Measurements from ENCODE around the gene MYO18B.

Gene MYO18B

DNA sequence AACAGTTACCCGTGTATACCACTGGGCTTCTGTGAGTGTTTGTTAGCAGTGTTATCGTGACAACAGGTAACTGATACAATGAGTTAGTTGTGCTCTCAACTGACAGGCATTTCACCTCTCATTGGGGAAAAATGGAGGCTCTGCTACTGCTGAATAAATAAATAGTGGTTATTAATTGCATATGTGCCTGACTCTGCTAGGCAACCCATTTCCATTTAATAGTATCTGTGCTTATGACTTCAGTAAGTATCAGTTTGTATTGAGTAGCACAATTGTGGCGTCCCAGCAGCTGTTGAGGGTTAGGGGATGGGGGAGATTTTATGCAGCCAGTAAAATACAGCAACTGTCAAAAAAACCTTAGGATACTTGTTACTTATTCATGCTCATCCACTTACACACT lies 303.9 kb downstream of the MYO18B start:
- Mint-ChIP-seq H3K4me1 (ENCODE audit: low read depth) (no peaks in the 10 kb centered on the region), H3K27ac (no peak overlapping the region), H3K36me3 (no peaks in the 10 kb centered on the region)

DNA sequence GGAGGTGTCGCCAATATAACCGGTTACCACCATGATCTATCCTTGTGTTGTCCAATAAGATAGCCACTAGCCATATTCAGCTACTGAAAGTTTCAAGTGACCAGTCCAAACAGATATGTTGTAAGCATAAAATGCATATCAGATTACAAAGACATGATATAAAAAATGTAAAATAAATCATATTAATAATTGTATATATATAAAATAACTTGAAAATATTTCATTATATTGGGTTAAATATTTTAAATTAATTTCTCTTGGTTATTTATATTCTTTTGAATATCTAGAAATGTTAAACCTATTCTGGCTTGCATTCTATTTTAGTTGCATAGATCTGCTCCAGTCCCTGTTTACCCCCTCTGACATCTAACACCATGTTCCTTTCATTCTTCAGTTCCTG lies 305.5 kb downstream of the MYO18B start:
- Mint-ChIP-seq H3K9me3 (ENCODE audit: low read depth) (no peaks in the 10 kb centered on the region), H3K36me3 (no peaks in the 10 kb centered on the region), H3K27ac (no peak overlapping the region), H3K27me3 (peaks cover 15% of the 10 kb centered on the region), H3K4me1 (ENCODE audit: low read depth) (no peaks in the 10 kb centered on the region), H3K4me3 (no peak overlapping the region)

More for the DNA sequence above, 303.9 kb downstream of the MYO18B start:
- Mint-ChIP-seq H3K27me3 (peaks cover 7% of the 10 kb centered on the region), H3K4me3 (no peak overlapping the region), H3K9me3 (ENCODE audit: low read depth) (no peaks in the 10 kb centered on the region)

DNA sequence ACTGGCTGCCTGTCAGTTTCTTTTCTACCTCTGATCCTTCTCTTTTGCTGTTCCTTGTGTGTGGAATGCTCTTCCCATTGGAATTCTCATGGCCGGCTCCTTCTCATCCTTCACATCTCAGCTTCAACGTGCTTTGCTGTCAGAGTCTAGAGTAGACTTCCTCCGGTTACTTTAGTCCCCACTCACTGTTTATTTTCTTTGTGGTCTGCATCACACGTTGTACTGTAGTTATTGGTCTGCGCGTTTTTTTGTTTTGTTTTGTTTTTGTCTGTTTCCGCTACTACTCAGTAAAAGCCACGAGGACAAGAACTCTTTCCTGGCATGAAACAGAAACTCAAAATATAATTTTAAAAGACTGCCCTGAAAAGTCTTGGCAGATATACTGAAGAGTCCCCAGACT lies 305.9 kb downstream of the MYO18B start:
- no peak overlapping the region for H3K4me3 Mint-ChIP-seq
- no peak overlapping the region for H3K27ac Mint-ChIP-seq
- no peaks in the 10 kb centered on the region for H3K36me3 Mint-ChIP-seq
- H3K4me1 Mint-ChIP-seq (ENCODE audit: low read depth) = no peaks in the 10 kb centered on the region
- no peaks in the 10 kb centered on the region for H3K9me3 Mint-ChIP-seq (ENCODE audit: low read depth)
- H3K27me3 Mint-ChIP-seq = peaks cover 15% of the 10 kb centered on the region

DNA sequence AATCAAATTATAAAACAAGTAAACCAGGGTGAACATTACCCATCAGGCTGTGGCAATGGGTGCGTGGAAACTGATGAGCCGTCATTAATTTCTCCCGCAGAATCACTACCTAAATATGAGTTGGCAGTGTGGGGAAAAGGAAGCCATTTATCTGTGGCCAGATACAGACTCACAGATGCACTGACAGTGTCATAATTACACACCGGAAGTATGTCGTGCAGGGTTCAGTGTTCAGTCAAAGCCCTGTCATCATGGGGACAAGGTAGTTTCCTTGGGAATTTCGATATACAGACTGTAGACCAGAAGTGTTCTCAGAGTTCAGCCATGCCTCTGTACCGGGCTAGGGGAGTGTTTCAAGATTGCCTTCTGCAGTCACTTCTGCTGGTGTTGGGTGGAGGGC lies 308.1 kb downstream of the MYO18B start:
- Mint-ChIP-seq H3K4me1 (ENCODE audit: low read depth) (no peaks in the 10 kb centered on the region), H3K36me3 (no peaks in the 10 kb centered on the region), H3K4me3 (no peak overlapping the region), H3K9me3 (ENCODE audit: low read depth) (no peaks in the 10 kb centered on the region), H3K27ac (no peak overlapping the region), H3K27me3 (peaks cover 13% of the 10 kb centered on the region)

DNA sequence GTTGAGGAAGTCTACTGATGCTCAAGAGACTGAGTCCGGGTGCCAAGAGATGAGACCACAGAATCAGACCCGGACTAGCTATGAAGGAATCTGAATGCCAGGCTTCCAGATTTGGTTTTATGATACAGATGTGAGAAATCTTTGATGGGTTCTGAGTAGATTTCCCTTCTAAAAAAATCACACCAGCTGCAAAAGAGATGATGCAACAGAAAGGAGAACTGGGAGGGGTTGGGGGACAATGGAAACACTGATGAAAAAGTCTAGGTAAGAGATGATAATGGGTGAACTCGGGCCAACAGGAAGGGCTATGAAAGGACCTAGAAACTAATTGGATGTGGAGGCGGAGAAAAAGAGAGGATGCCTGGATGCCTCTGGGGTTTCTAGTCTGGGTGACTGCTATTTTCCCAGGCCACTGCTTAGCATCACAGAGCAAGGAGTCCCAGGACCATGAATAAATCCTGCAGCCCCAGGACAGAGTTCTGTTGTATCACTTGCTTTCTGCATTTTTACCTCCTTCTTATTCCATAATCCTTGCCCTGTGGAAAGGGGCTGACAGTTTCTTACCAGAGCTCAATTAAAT lies 311.8 kb downstream of the MYO18B start:
- H3K9me3 Mint-ChIP-seq (ENCODE audit: low read depth) = no peaks in the 10 kb centered on the region
- H3K27ac Mint-ChIP-seq = no peak overlapping the region
- peaks cover 12% of the 10 kb centered on the region for H3K27me3 Mint-ChIP-seq
- H3K4me1 Mint-ChIP-seq (ENCODE audit: low read depth) = no peaks in the 10 kb centered on the region
- no peaks in the 10 kb centered on the region for H3K36me3 Mint-ChIP-seq
- no peak overlapping the region for H3K4me3 Mint-ChIP-seq

DNA sequence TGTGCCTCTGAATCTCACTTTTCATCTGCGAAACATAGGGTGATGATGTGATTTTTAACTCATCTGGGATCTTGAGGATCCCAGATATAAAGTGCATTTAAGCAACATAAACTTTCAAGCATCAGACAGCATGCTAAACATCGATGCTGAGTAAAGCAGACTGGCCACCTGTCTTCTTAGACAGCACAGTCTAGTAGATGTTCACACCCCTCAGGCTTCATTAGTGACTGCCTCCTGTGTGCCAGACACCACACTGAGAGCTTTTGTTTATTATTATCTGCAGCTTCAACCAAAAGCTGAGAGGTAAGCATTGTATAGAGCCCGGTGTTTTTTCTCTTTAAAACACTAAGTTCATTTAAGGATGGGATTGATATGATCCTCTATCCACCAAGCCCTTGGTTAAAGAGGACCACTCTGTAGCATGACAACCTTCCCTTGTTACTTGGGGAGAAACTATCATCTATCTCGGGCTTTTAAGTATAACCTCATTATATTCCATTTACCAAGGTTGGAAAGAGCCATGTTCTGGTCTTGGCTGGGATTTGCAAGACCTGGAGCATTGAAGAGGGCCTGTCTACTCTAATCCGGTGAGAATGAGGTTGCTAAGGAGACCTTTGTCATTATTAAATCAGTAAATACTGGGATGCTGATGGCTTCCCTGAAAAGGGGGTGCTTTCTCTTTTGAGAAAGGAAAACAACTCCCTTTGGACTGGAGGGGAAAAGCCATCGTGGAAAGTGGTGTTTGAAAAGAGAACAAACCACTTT lies 313.0 kb downstream of the MYO18B start:
- no peaks in the 10 kb centered on the region for H3K36me3 Mint-ChIP-seq
- no peak overlapping the region for H3K27ac Mint-ChIP-seq
- no peaks in the 10 kb centered on the region for H3K9me3 Mint-ChIP-seq (ENCODE audit: low read depth)
- H3K4me1 Mint-ChIP-seq (ENCODE audit: low read depth) = no peaks in the 10 kb centered on the region
- no peak overlapping the region for H3K4me3 Mint-ChIP-seq
- H3K27me3 Mint-ChIP-seq = peaks cover 12% of the 10 kb centered on the region

DNA sequence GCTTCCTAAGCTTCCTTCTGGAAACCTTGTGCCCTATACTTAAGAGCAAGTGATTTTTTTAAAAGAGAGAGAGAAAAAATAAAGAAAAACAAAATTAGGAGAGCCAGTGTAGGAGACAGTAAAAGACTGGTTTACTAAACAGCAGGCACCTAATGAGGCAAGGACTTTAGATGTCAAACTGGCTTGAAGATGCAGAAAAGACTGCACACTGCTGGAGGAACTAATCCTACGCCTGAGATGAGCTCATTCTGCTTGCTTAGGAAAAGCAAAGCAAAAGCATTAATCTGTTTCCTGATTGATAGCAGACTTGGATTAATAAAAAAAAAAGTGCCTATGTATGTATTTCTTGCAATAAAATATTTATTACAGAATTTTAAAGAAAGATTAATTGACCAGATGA lies 313.7 kb downstream of the MYO18B start:
- H3K9me3 Mint-ChIP-seq (ENCODE audit: low read depth) = no peaks in the 10 kb centered on the region
- H3K36me3 Mint-ChIP-seq = no peaks in the 10 kb centered on the region
- no peak overlapping the region for H3K4me3 Mint-ChIP-seq
- no peaks in the 10 kb centered on the region for H3K4me1 Mint-ChIP-seq (ENCODE audit: low read depth)
- no peak overlapping the region for H3K27ac Mint-ChIP-seq
- H3K27me3 Mint-ChIP-seq = peaks cover 12% of the 10 kb centered on the region

DNA sequence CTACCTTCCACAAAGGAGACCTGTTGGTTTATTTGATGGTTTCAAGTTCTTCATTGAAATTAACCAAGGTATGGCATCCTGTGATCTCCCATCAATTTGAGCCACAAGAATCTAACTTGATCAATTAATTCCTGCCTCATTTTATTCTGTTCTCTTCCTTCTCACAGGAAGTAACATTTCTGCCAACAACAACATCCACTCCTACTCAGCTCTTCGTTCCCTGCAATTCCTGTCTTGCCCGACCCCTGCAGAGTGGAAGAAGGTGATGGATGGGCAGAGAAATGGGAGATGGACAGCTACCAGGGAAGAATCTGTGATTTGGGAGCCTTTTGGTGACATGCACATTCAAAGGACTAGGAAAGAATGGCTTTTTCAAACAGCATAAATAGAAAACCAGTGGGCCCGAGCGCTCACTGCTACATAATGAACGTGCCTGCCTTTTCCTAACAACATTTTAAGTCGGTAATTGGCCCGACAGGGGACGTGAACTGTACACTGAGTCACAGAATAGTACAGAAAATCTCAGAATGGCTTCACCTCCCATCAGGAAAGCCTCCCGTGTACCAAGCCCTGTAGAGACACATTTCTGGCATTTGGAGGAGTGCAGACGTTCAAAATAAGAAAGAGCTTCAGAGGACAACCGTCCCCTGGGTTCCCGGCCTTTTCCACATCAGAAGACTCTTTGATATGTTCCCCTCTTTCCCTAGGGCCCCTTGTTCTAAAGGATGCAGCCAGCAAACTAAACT lies 314.6 kb downstream of the MYO18B start:
- Mint-ChIP-seq H3K36me3 (no peaks in the 10 kb centered on the region), H3K27ac (no peak overlapping the region), H3K4me3 (no peak overlapping the region), H3K9me3 (ENCODE audit: low read depth) (no peaks in the 10 kb centered on the region), H3K4me1 (ENCODE audit: low read depth) (no peaks in the 10 kb centered on the region), H3K27me3 (peaks cover 18% of the 10 kb centered on the region)

DNA sequence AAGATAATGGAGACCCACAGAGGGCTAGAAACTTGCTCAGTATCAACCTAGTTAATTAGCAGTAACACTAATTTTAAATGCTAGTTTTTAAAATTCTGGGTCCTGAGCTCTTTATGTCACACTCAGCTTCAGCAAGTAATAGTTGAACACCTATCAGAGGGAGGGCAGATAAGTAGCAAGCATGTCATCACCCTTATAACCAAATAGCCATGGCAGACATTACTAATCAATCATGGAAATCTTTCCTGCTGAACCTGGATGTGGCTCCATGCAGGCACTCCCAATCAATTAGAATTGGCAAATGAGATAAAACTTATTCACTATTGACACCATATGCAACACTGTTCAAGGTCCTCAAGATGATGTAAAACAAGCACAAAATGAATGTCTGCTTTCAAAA lies 315.7 kb downstream of the MYO18B start:
- Mint-ChIP-seq H3K36me3 (no peaks in the 10 kb centered on the region), H3K27ac (no peak overlapping the region), H3K4me3 (no peak overlapping the region), H3K4me1 (ENCODE audit: low read depth) (no peaks in the 10 kb centered on the region), H3K27me3 (peaks cover 15% of the 10 kb centered on the region), H3K9me3 (ENCODE audit: low read depth) (no peaks in the 10 kb centered on the region)

DNA sequence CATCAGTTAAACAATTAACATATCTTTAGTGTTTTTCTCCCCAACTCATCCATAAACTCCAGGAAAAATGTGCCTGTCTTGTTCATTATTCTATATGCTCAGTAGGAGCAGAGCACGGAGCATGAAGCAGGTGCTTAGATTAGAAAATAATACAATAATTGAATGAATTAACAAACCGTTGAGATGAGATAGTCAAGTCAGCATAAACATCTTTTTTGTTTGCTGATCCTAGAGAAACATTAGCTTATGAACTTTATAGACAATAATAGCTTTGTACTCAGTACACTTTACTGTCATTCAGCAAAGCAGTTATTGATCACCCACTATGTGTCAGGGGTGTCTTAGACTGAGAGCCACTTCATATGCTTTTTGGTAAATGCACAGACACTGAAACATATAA lies 322.1 kb downstream of the MYO18B start:
- Mint-ChIP-seq H3K4me3 (no peak overlapping the region), H3K4me1 (ENCODE audit: low read depth) (no peaks in the 10 kb centered on the region), H3K27me3 (peaks cover 15% of the 10 kb centered on the region), H3K27ac (no peak overlapping the region), H3K9me3 (ENCODE audit: low read depth) (no peaks in the 10 kb centered on the region), H3K36me3 (no peaks in the 10 kb centered on the region)

DNA sequence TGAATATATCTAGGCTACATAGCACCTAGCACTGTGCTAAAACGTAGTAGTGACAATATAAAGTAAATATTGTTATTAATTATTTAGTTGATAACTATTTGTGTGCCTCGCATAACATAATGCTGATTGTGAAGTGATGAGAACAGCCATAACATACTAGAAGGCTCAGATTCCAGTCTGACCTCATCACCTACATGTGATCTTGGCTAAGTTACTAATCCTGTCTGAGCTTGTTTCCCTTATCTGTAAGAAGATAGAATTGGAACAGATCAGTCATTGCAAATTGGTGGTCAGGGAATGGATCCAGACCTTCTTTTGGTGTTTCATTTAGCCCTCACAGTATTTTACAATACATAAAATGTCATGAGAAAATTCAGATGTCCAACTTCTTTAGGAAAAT lies 323.9 kb downstream of the MYO18B start:
- peaks cover 21% of the 10 kb centered on the region for H3K27me3 Mint-ChIP-seq
- H3K27ac Mint-ChIP-seq = no peak overlapping the region
- H3K4me3 Mint-ChIP-seq = no peak overlapping the region
- H3K9me3 Mint-ChIP-seq (ENCODE audit: low read depth) = no peaks in the 10 kb centered on the region
- no peaks in the 10 kb centered on the region for H3K36me3 Mint-ChIP-seq
- no peaks in the 10 kb centered on the region for H3K4me1 Mint-ChIP-seq (ENCODE audit: low read depth)

DNA sequence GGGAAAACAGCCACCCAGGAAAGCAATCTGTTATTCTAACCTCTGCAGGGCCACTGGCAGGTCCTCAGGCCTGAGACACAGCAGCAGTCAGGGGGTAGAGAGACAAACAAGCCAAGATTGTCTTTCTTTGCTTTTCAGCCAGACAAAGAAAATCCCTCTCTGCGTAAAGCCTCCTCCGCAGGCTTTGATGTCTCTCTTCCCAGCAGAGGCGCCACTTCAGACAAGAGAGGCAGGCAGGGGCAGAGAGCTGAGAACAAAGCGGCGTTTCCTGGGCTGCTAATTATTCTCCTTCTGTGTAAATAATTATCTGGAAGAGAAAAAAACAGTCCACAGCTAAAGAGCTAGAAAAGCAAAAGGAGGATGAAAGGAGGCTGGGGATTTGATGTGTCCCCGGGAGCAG lies 324.5 kb downstream of the MYO18B start:
- no peaks in the 10 kb centered on the region for H3K4me1 Mint-ChIP-seq (ENCODE audit: low read depth)
- no peak overlapping the region for H3K27ac Mint-ChIP-seq
- H3K4me3 Mint-ChIP-seq = no peak overlapping the region
- H3K9me3 Mint-ChIP-seq (ENCODE audit: low read depth) = no peaks in the 10 kb centered on the region
- H3K27me3 Mint-ChIP-seq = peaks cover 17% of the 10 kb centered on the region
- no peaks in the 10 kb centered on the region for H3K36me3 Mint-ChIP-seq

DNA sequence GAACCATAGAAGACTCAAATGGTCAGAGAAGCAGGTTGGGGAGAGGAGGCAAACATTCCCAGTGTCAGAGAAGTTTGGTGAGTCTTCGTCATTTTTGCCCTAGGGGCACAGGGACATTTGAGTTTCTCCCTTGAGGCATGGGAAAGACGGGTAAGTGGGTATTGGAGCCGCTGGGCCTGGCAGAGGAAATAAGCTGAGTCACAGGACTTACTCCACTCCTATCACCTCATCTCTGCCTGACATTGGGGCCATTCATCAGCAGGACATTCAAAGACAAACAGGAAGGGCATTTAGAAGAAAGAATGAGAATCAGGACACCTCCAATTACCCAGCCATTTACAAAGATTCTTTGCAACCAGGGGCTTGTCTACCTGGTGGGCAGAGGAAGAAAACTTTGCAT lies 326.6 kb downstream of the MYO18B start:
- peaks cover 10% of the 10 kb centered on the region for H3K27me3 Mint-ChIP-seq
- no peak overlapping the region for H3K4me3 Mint-ChIP-seq
- H3K4me1 Mint-ChIP-seq (ENCODE audit: low read depth) = no peaks in the 10 kb centered on the region
- no peaks in the 10 kb centered on the region for H3K9me3 Mint-ChIP-seq (ENCODE audit: low read depth)
- H3K27ac Mint-ChIP-seq = no peak overlapping the region
- H3K36me3 Mint-ChIP-seq = no peaks in the 10 kb centered on the region

DNA sequence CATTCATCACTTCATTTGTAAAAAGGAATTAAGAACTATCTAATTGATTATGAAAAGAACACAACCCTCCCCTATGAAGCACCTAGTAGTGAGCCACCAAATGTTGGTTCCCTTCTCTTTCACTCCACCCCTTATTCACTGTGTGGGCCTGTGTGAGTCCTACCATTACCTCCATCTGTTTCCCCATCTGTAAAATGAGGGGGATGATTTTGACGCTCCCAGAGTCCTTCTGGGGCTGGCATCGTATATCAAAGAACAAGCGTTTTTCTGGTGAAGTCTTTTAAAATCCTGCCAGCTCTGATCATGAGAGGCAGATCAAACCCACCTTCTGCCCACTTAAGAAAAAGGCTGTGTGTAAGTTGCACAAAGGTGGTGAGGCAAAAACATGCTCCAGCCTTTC lies 330.6 kb downstream of the MYO18B start:
- Mint-ChIP-seq H3K36me3 (no peaks in the 10 kb centered on the region), H3K27me3 (peaks cover 22% of the 10 kb centered on the region), H3K9me3 (ENCODE audit: low read depth) (no peaks in the 10 kb centered on the region), H3K27ac (no peak overlapping the region), H3K4me1 (ENCODE audit: low read depth) (no peaks in the 10 kb centered on the region), H3K4me3 (no peak overlapping the region)

DNA sequence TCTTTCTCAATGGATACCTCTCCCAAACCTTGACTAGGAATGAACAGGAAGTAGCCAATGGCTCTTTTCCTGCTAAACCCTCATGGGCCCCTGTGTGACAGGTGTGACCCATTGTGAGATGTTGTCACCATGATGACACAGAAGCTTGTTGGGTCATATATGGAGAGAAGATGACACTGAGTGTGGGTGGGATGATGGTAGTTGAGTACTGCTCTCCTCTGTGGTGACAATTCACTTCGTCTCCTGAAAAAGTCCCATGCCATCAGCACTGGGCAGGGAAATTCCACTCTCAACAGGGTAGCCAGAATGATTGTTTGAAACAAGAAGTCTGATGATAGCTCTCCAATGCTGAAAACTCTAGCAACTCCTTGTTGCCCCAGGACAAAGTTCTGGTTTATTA lies 333.3 kb downstream of the MYO18B start:
- peaks cover 25% of the 10 kb centered on the region for H3K27me3 Mint-ChIP-seq
- no peaks in the 10 kb centered on the region for H3K4me1 Mint-ChIP-seq (ENCODE audit: low read depth)
- H3K9me3 Mint-ChIP-seq (ENCODE audit: low read depth) = peaks cover 5% of the 10 kb centered on the region
- H3K36me3 Mint-ChIP-seq = no peaks in the 10 kb centered on the region
- no peak overlapping the region for H3K4me3 Mint-ChIP-seq
- no peak overlapping the region for H3K27ac Mint-ChIP-seq

Measured in activated naive CD8-positive, alpha-beta T cell (primary cell).